BLaER1 (cell line): ENCODE data around the gene MTMR1.

Experiments
- H3K27ac ChIP-seq: shearing (Covaris generic); formaldehyde crosslinking; 2 replicates; pipeline ENCODE4 v1.8.1; 2022
- H3K27me3 ChIP-seq: shearing (Covaris generic); formaldehyde crosslinking; 2 replicates; pipeline ENCODE4 v1.8.1; 2022
- H3K36me3 ChIP-seq: shearing (Covaris generic); formaldehyde crosslinking; 2 replicates; pipeline ENCODE4 v1.8.1; 2022
- H3K4me1 ChIP-seq: shearing (Covaris generic); formaldehyde crosslinking; 2 replicates; pipeline ENCODE4 v1.8.1; 2022
- H3K4me2 ChIP-seq: shearing (Covaris generic); formaldehyde crosslinking; 2 replicates; pipeline ENCODE4 v1.8.1; 2022
- H3K4me3 ChIP-seq: shearing (Covaris generic); formaldehyde crosslinking; 2 replicates; pipeline ENCODE4 v1.8.1; 2022
- H3K9ac ChIP-seq: shearing (Covaris generic); formaldehyde crosslinking; 2 replicates; pipeline ENCODE4 v1.8.1; 2022
- H3K9me3 ChIP-seq: shearing (Covaris generic); formaldehyde crosslinking; 2 replicates; pipeline ENCODE4 v1.8.1; 2022
- H4K20me1 ChIP-seq: shearing (Covaris generic); formaldehyde crosslinking; 2 replicates; pipeline ENCODE4 v1.8.1; 2022
- Cebpa-rat ChIP-seq: shearing (Covaris generic); IDR thresholded peaks from 2 replicates; pipeline ENCODE4 v1.8.1; 2022

Gene MTMR1

GRCh38 chrX:150773117-150773516 lies 79.9 kb downstream of the MTMR1 start:
- no peak overlapping the region for H3K4me3 ChIP-seq
- no peaks in the 10 kb centered on the region for H4K20me1 ChIP-seq
- no peak overlapping the region for H3K4me2 ChIP-seq
- TF ChIP-seq Cebpa-rat = no peak
- H3K36me3 ChIP-seq = peaks cover 22% of the 10 kb centered on the region; the same call in 1 of the 2 replicates
- no peak overlapping the region for H3K27ac ChIP-seq
- H3K9me3 ChIP-seq = no peaks in the 10 kb centered on the region
- no peak overlapping the region for H3K9ac ChIP-seq
- H3K27me3 ChIP-seq = 0 out of 2 replicates have a peak, but pooled peaks cover 5% of the 10 kb centered on the region
- no peaks in the 10 kb centered on the region for H3K4me1 ChIP-seq

GRCh38 chrX:150773634-150774033 lies 80.4 kb downstream of the MTMR1 start:
- no peaks in the 10 kb centered on the region for H3K4me1 ChIP-seq
- H3K27me3 ChIP-seq = 0 out of 2 replicates have a peak, but pooled peaks cover 5% of the 10 kb centered on the region
- no peak overlapping the region for H3K27ac ChIP-seq
- no peaks in the 10 kb centered on the region for H4K20me1 ChIP-seq
- TF ChIP-seq Cebpa-rat = no peak
- H3K9me3 ChIP-seq = no peaks in the 10 kb centered on the region
- peaks cover 22% of the 10 kb centered on the region; the same call in 1 of the 2 replicates for H3K36me3 ChIP-seq
- H3K4me3 ChIP-seq = no peak overlapping the region
- H3K4me2 ChIP-seq = no peak overlapping the region
- no peak overlapping the region for H3K9ac ChIP-seq

GRCh38 chrX:150774798-150775568 lies 81.8 kb downstream of the MTMR1 start:
- no peak for TF ChIP-seq Cebpa-rat
- Histone ChIP-seq H3K4me3 (no peak overlapping the region), H3K27ac (no peak overlapping the region), H3K27me3 (no peaks in the 10 kb centered on the region), H4K20me1 (no peaks in the 10 kb centered on the region), H3K4me1 (no peaks in the 10 kb centered on the region), H3K9me3 (no peaks in the 10 kb centered on the region), H3K9ac (no peak overlapping the region), H3K4me2 (no peak overlapping the region), H3K36me3 (peaks cover 22% of the 10 kb centered on the region; the same call in 1 of the 2 replicates)

- no peaks in the 10 kb centered on the region for H3K4me1 ChIP-seq
- H3K4me3 ChIP-seq = no peak overlapping the region
- peaks cover 22% of the 10 kb centered on the region; the same call in 1 of the 2 replicates for H3K36me3 ChIP-seq
- no peaks in the 10 kb centered on the region for H4K20me1 ChIP-seq
- no peaks in the 10 kb centered on the region for H3K27me3 ChIP-seq
- H3K4me2 ChIP-seq = no peak overlapping the region
- H3K9ac ChIP-seq = no peak overlapping the region
- H3K9me3 ChIP-seq = no peaks in the 10 kb centered on the region
- no peak overlapping the region for H3K27ac ChIP-seq
- TF ChIP-seq Cebpa-rat = no peak
Measured at GRCh38 chrX:150775569-150776350, 82.6 kb downstream of the MTMR1 start.

- Histone ChIP-seq H3K9ac (no peak overlapping the region), H3K4me2 (no peak overlapping the region), H3K4me3 (no peak overlapping the region), H3K27ac (no peak overlapping the region), H3K27me3 (no peaks in the 10 kb centered on the region), H3K9me3 (no peaks in the 10 kb centered on the region), H3K36me3 (peaks cover 22% of the 10 kb centered on the region; the same call in 1 of the 2 replicates), H4K20me1 (no peaks in the 10 kb centered on the region), H3K4me1 (no peaks in the 10 kb centered on the region)
- no peak for TF ChIP-seq Cebpa-rat
Measured at GRCh38 chrX:150777328-150777992, 84.3 kb downstream of the MTMR1 start.

GRCh38 chrX:150779385-150779784 lies 86.2 kb downstream of the MTMR1 start:
- no peaks in the 10 kb centered on the region for H3K27me3 ChIP-seq
- peaks cover 20% of the 10 kb centered on the region; the same call in 1 of the 2 replicates for H3K36me3 ChIP-seq
- no peak overlapping the region for H3K9ac ChIP-seq
- H3K4me2 ChIP-seq = no peak overlapping the region
- no peak overlapping the region for H3K4me3 ChIP-seq
- no peaks in the 10 kb centered on the region for H4K20me1 ChIP-seq
- TF ChIP-seq Cebpa-rat = no peak
- no peaks in the 10 kb centered on the region for H3K4me1 ChIP-seq
- H3K9me3 ChIP-seq = no peaks in the 10 kb centered on the region
- no peak overlapping the region for H3K27ac ChIP-seq

GRCh38 chrX:150781677-150782076 lies 88.5 kb downstream of the MTMR1 start:
- Histone ChIP-seq H3K4me1 (no peaks in the 10 kb centered on the region), H3K9ac (no peak overlapping the region), H3K27me3 (no peaks in the 10 kb centered on the region), H3K4me2 (no peak overlapping the region), H4K20me1 (no peaks in the 10 kb centered on the region), H3K9me3 (no peaks in the 10 kb centered on the region), H3K27ac (no peak overlapping the region), H3K36me3 (0 out of 2 replicates have a peak, but pooled peaks cover under 1% of the 10 kb centered on the region), H3K4me3 (no peak overlapping the region)
- TF ChIP-seq Cebpa-rat = no peak

GRCh38 chrX:150790021-150790420 lies 96.8 kb downstream of the MTMR1 start:
- no peaks in the 10 kb centered on the region for H4K20me1 ChIP-seq
- H3K4me2 ChIP-seq = no peak overlapping the region
- TF ChIP-seq Cebpa-rat = no peak
- H3K9ac ChIP-seq = no peak overlapping the region
- H3K36me3 ChIP-seq = peaks cover 15% of the 10 kb centered on the region
- H3K4me1 ChIP-seq = no peaks in the 10 kb centered on the region
- H3K9me3 ChIP-seq = no peaks in the 10 kb centered on the region
- no peak overlapping the region for H3K27ac ChIP-seq
- H3K27me3 ChIP-seq = no peaks in the 10 kb centered on the region
- H3K4me3 ChIP-seq = no peak overlapping the region

- Histone ChIP-seq H4K20me1 (no peaks in the 10 kb centered on the region), H3K4me1 (no peaks in the 10 kb centered on the region), H3K4me2 (no peak overlapping the region), H3K9ac (no peak overlapping the region), H3K27ac (no peak overlapping the region), H3K4me3 (no peak overlapping the region), H3K27me3 (no peaks in the 10 kb centered on the region), H3K9me3 (no peaks in the 10 kb centered on the region), H3K36me3 (peaks cover 22% of the 10 kb centered on the region)
- TF ChIP-seq Cebpa-rat = no peak
Measured at GRCh38 chrX:150792949-150793527, 99.8 kb downstream of the MTMR1 start.
